CD4-positive, CD25-positive, alpha-beta regulatory T cell (primary cell): Measurements from ENCODE around the gene ACOT11. TPM values are rescaled to one million over a fixed set of nuclear protein-coding genes. Genes with fewer than 3 reads are reported as not detected.

Experiments used
- ATAC-seq, 2 donors: fragments of 150-1000 bp; cut with Tn5 transposase; one replicate each; pipeline ENCODE4 v1.10.0; 2021; ENCODE audit warnings: low read depth in 2 of 2, moderate number of reproducible peaks in 2 of 2, moderate library complexity in 1 of 2
- DNase-seq, 3 donors: peaks; one replicate each; pipeline versions ENCODE4 v3.0.0 to v3.0.0-alpha.2; 2012 to 2022; ENCODE audit warnings: mixed read lengths in 1 of 3
- H3K27ac ChIP-seq: one replicate; pipeline ENCODE4 v1.7.0; 2013; ENCODE audit warnings: mild to moderate bottlenecking, low read length; ENCODE audit not compliant: insufficient read depth, poor library complexity, severe bottlenecking
- H3K27me3 ChIP-seq: one replicate; pipeline ENCODE4 v1.7.0; 2013; ENCODE audit warnings: low read length; ENCODE audit not compliant: control insufficient read depth, insufficient read depth
- H3K36me3 ChIP-seq: one replicate; pipeline ENCODE4 v1.7.0; 2013; ENCODE audit warnings: mild to moderate bottlenecking, low read length, moderate library complexity; ENCODE audit not compliant: control insufficient read depth, insufficient read depth
- H3K4me1 ChIP-seq: 2 replicates; pipeline ENCODE4 v1.7.0; 2013; ENCODE audit warnings: mild to moderate bottlenecking, low read length; ENCODE audit not compliant: insufficient read depth, control insufficient read depth, poor library complexity, severe bottlenecking
- H3K4me3 ChIP-seq: one replicate; pipeline ENCODE4 v1.7.0; 2013; ENCODE audit warnings: low read depth, mild to moderate bottlenecking, low read length, moderate library complexity
- H3K9me3 ChIP-seq, 2 experiments: 1 replicate in 1 of 2; 2 replicates in 1 of 2; pipeline ENCODE4 v1.7.0; 2013; ENCODE audit warnings: low read length in 2 of 2, mild to moderate bottlenecking in 1 of 2, moderate library complexity in 1 of 2; ENCODE audit not compliant: control insufficient read depth in 2 of 2
- H3K27ac Mint-ChIP-seq, 3 donors: one replicate each; pipeline ENCODE4 v1.8.0; 2020 to 2022; ENCODE audit warnings: mild to moderate bottlenecking in 3 of 3, mixed read lengths in 3 of 3, moderate library complexity in 2 of 3
- H3K27me3 Mint-ChIP-seq: one replicate; pipeline ENCODE4 v1.8.0; 2022; ENCODE audit warnings: mild to moderate bottlenecking, mixed read lengths
- H3K36me3 Mint-ChIP-seq: one replicate; pipeline ENCODE4 v1.8.0; 2020; ENCODE audit warnings: mixed read lengths
- H3K4me1 Mint-ChIP-seq, 4 donors: one replicate each; pipeline ENCODE4 v1.8.0; 2020 to 2022; ENCODE audit warnings: mixed read lengths in 4 of 4, mild to moderate bottlenecking in 1 of 4
- H3K4me3 Mint-ChIP-seq, 4 donors: one replicate each; pipeline ENCODE4 v1.8.0; 2020 to 2022; ENCODE audit warnings: mild to moderate bottlenecking in 4 of 4, mixed read lengths in 4 of 4, moderate library complexity in 3 of 4
- H3K9me3 Mint-ChIP-seq, 7 donors: one replicate each; pipeline ENCODE4 v1.8.0; 2020 to 2022; ENCODE audit warnings: mixed read lengths in 7 of 7, mild to moderate bottlenecking in 3 of 7, moderate library complexity in 2 of 7
- polyA plus RNA-seq, 4 donors: library from polyadenylated mRNA; unstranded; fragments of 300-500 nt; fragmentation: Illumina TruSeq; gene quantifications; one replicate each; pipeline ENCODE4 v1.2.3, GENCODE V29; 2021
- total RNA-seq: library from RNA; stranded (reverse); gene quantifications from one replicate; pipeline ENCODE4 v1.2.3, GENCODE V29; 2022

ACOT11 gene
- total and polyA plus RNA-seq, 5 donors from 2014 or later: 0.15 to 0.36 (median 0.15) TPM; not detected in 2

- ATAC-seq: no peak
- no peak for DNase-seq
- Mint-ChIP-seq H3K4me3 (peak overlapping the region in 2 of 4 donors; percentile 22 to 65), H3K27ac (no peak overlapping the region), H3K4me1 (peaks cover 0 to 22% (median 10%) of the 10 kb centered on the region in 4 donors), H3K36me3 (no peaks in the 10 kb centered on the region), H3K9me3 (no peaks in the 10 kb centered on the region), H3K27me3 (peaks cover 24% of the 10 kb centered on the region)
- Histone ChIP-seq H3K27ac (no peak overlapping the region), H3K4me1 (peaks cover 16% of the 10 kb centered on the region), H3K36me3 (no peaks in the 10 kb centered on the region), H3K27me3 (peaks cover 2% of the 10 kb centered on the region), H3K4me3 (no peak overlapping the region), H3K9me3 (no peaks in the 10 kb centered on the region)
These were observed 7.3 kb upstream of the ACOT11 start for GRCh38 chr1:54540582-54541295.

- Histone ChIP-seq H3K27me3 (peaks cover 2% of the 10 kb centered on the region), H3K4me3 (no peak overlapping the region), H3K9me3 (no peaks in the 10 kb centered on the region), H3K36me3 (no peaks in the 10 kb centered on the region), H3K27ac (no peak overlapping the region), H3K4me1 (peaks cover 16% of the 10 kb centered on the region)
- Mint-ChIP-seq H3K36me3 (no peaks in the 10 kb centered on the region), H3K27ac (peak overlapping the region; percentile 52 to 85 (median 62)), H3K9me3 (no peaks in the 10 kb centered on the region), H3K27me3 (peaks cover 24% of the 10 kb centered on the region), H3K4me3 (peak overlapping the region; percentile 73 to 84 (median 78)), H3K4me1 (peaks cover 0 to 22% (median 10%) of the 10 kb centered on the region in 4 donors)
- ATAC-seq (peak; percentile 59 to 69), DNase-seq (peak; percentile 11 to 76 (median 22))
These were observed 5.7 kb upstream of the ACOT11 start for GRCh38 chr1:54542120-54542961.

GRCh38 chr1:54542962-54543539, 5.0 kb upstream of the ACOT11 start:
- Mint-ChIP-seq H3K4me1 (peaks cover 0 to 22% (median 10%) of the 10 kb centered on the region in 4 donors), H3K4me3 (peak overlapping the region; percentile 73 to 84 (median 78)), H3K27ac (peak overlapping the region in 2 of 3 donors; percentile 52 to 62), H3K27me3 (peaks cover 20% of the 10 kb centered on the region), H3K36me3 (no peaks in the 10 kb centered on the region), H3K9me3 (no peaks in the 10 kb centered on the region)
- H3K36me3 ChIP-seq: no peaks in the 10 kb centered on the region
- H3K4me1 ChIP-seq: peaks cover 16% of the 10 kb centered on the region
- ATAC-seq: no peak
- no peak overlapping the region for H3K4me3 ChIP-seq
- DNase-seq: no peak
- H3K27ac ChIP-seq: no peak overlapping the region
- no peaks in the 10 kb centered on the region for H3K9me3 ChIP-seq
- H3K27me3 ChIP-seq: peaks cover 2% of the 10 kb centered on the region

- peaks cover 14% of the 10 kb centered on the region for H3K27me3 Mint-ChIP-seq
- Histone ChIP-seq H3K9me3 (no peaks in the 10 kb centered on the region), H3K4me1 (peaks cover 16% of the 10 kb centered on the region), H3K4me3 (no peak overlapping the region), H3K36me3 (no peaks in the 10 kb centered on the region), H3K27ac (no peak overlapping the region), H3K27me3 (peaks cover 2% of the 10 kb centered on the region)
- ATAC-seq: no peak
- peak overlapping the region in 2 of 4 donors; percentile 52 to 80 for H3K4me3 Mint-ChIP-seq
- DNase-seq: no peak
- H3K4me1 Mint-ChIP-seq: peaks cover 0 to 22% (median 10%) of the 10 kb centered on the region in 4 donors
- no peaks in the 10 kb centered on the region for H3K36me3 Mint-ChIP-seq
- peak overlapping the region in 1 of 3 donors; percentile 40 for H3K27ac Mint-ChIP-seq
- no peaks in the 10 kb centered on the region for H3K9me3 Mint-ChIP-seq
These were observed 4.1 kb upstream of the ACOT11 start for GRCh38 chr1:54543729-54544496.

GRCh38 chr1:54545916-54546635, 2.0 kb upstream of the ACOT11 start:
- Histone ChIP-seq H3K4me3 (no peak overlapping the region), H3K9me3 (no peaks in the 10 kb centered on the region), H3K4me1 (peaks cover 16% of the 10 kb centered on the region), H3K36me3 (no peaks in the 10 kb centered on the region), H3K27ac (no peak overlapping the region), H3K27me3 (peaks cover 2% of the 10 kb centered on the region)
- Mint-ChIP-seq H3K4me1 (peaks cover 0 to 18% (median 10%) of the 10 kb centered on the region in 4 donors), H3K27ac (peak overlapping the region in 1 of 3 donors; percentile 4), H3K9me3 (no peaks in the 10 kb centered on the region), H3K27me3 (peaks cover 6% of the 10 kb centered on the region), H3K36me3 (no peaks in the 10 kb centered on the region), H3K4me3 (no peak overlapping the region)
- DNase-seq (no peak), ATAC-seq (no peak)

- Mint-ChIP-seq H3K9me3 (no peaks in the 10 kb centered on the region), H3K27me3 (peaks cover 6% of the 10 kb centered on the region), H3K4me3 (no peak overlapping the region), H3K36me3 (no peaks in the 10 kb centered on the region), H3K4me1 (peaks cover 0 to 13% (median 6%) of the 10 kb centered on the region in 4 donors), H3K27ac (no peak overlapping the region)
- DNase-seq: no peak
- H3K4me3 ChIP-seq: no peak overlapping the region
- no peaks in the 10 kb centered on the region for H3K36me3 ChIP-seq
- H3K4me1 ChIP-seq: peaks cover 11% of the 10 kb centered on the region
- H3K9me3 ChIP-seq: no peaks in the 10 kb centered on the region
- H3K27ac ChIP-seq: no peak overlapping the region
- no peak for ATAC-seq
- H3K27me3 ChIP-seq: no peaks in the 10 kb centered on the region
These were observed 1.2 kb upstream of the ACOT11 start for GRCh38 chr1:54546651-54547401.
